ENCODE data around the gene LYZL4.

GRCh38 chr3:42351207-42351606 lies 59.2 kb downstream of the LYZL4 start:
- TF ChIP-seq CTCF (IDR thresholded peaks at IDR 0.05) (no peak), POLR2A (IDR thresholded peaks at IDR 0.05) (no peak)

All from heart left ventricle (tissue), 13 donors.